WTC11 (cell line): Measurements from ENCODE around the gene ABCG4.
"Not testable (repeated sequence)": the region's sequence is repeated elsewhere in the genome, so short reads cannot be mapped to it uniquely, and the experiment has no call there.

Experiments used
- KAT7 ChIP-seq: sonication (generic); formaldehyde crosslinking; IDR thresholded peaks from 2 replicates; pipeline ENCODE4 v1.8.1; 2023; ENCODE audit warnings: missing genetic modification reagents, mild to moderate bottlenecking, borderline replicate concordance
- MLX ChIP-seq: sonication (generic); formaldehyde crosslinking; IDR thresholded peaks from 2 replicates; pipeline ENCODE4 v1.8.1; 2023; ENCODE audit warnings: mild to moderate bottlenecking, missing genetic modification reagents, moderate library complexity
- TP53 ChIP-seq: sonication (generic); formaldehyde crosslinking; IDR thresholded peaks from 2 replicates; pipeline ENCODE4 v1.8.1; 2023; ENCODE audit warnings: mild to moderate bottlenecking, missing genetic modification reagents
- TF ChIP-seq, protein P1 (sequence below): fragments of 200-600 bp; IDR thresholded peaks from 2 replicates; pipeline ENCODE4 v1.8.0; 2022; ENCODE audit warnings: antibody characterized with exemption

DNA sequence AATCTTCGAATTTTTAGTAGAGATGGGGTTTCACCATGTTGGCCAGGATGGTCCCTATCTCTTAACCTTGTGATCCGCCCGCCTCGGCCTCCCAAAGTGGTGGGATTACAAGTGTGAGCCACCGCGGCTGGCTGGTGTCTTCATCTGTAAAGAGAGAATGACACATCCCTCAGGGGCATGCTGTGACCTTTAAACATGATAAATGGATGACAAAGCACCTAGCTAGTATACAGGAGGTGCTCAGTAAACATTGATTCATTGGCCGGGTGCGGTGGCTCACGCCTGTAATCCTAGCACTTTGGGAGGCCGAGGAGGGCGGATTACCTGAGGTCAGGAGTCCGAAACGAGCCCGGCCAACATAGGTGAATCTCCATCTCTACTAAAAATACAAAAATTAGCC is 42.4 kb downstream of the ABCG4 start:
- TF ChIP-seq, protein P1, sequence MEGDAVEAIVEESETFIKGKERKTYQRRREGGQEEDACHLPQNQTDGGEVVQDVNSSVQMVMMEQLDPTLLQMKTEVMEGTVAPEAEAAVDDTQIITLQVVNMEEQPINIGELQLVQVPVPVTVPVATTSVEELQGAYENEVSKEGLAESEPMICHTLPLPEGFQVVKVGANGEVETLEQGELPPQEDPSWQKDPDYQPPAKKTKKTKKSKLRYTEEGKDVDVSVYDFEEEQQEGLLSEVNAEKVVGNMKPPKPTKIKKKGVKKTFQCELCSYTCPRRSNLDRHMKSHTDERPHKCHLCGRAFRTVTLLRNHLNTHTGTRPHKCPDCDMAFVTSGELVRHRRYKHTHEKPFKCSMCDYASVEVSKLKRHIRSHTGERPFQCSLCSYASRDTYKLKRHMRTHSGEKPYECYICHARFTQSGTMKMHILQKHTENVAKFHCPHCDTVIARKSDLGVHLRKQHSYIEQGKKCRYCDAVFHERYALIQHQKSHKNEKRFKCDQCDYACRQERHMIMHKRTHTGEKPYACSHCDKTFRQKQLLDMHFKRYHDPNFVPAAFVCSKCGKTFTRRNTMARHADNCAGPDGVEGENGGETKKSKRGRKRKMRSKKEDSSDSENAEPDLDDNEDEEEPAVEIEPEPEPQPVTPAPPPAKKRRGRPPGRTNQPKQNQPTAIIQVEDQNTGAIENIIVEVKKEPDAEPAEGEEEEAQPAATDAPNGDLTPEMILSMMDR: not testable (repeated sequence)
- not testable (repeated sequence) for TF ChIP-seq TP53 (CRISPR knock-in tag); KAT7; MLX (CRISPR knock-in tag)
